MM.1S (cell line): ENCODE results near the gene CALD1.

Experiments
- DNase-seq: peaks from one replicate; pipeline ENCODE4 v3.0.0-alpha.2; 2015
- H2AFZ ChIP-seq: fragments of 300-600 bp; sonication (generic); 2 replicates; pipeline ENCODE4 v1.6.0; 2016; ENCODE audit warnings: antibody characterized with exemption, low read length
- H3F3A ChIP-seq: fragments of 300-600 bp; sonication (generic); 2 replicates; pipeline ENCODE4 v1.6.1; 2016; ENCODE audit warnings: mild to moderate bottlenecking, antibody characterized with exemption, low read length, moderate library complexity, mixed read lengths; ENCODE audit not compliant: insufficient read depth
- H3K27ac ChIP-seq: fragments of 300-600 bp; sonication (generic); 2 replicates; pipeline ENCODE4 v1.5.1; 2016; ENCODE audit warnings: mild to moderate bottlenecking, low read length
- H3K27me3 ChIP-seq: fragments of 300-600 bp; sonication (generic); replicated peaks from 2 replicates; pipeline ENCODE4 v1.6.0; 2016; ENCODE audit warnings: low read length; ENCODE audit not compliant: insufficient read depth
- H3K36me3 ChIP-seq: fragments of 300-600 bp; sonication (generic); replicated peaks from 2 replicates; pipeline ENCODE4 v1.6.1; 2016; ENCODE audit warnings: mild to moderate bottlenecking, low read length, mixed read lengths; ENCODE audit not compliant: insufficient read depth
- H3K4me1 ChIP-seq: fragments of 300-600 bp; sonication (generic); 2 replicates; pipeline ENCODE4 v1.6.1; 2016; ENCODE audit warnings: low read length, mixed read lengths
- H3K4me2 ChIP-seq: fragments of 300-600 bp; sonication (generic); 2 replicates; pipeline ENCODE4 v1.6.0; 2016; ENCODE audit warnings: low read depth, low read length
- H3K4me3 ChIP-seq: fragments of 300-600 bp; sonication (generic); 2 replicates; pipeline ENCODE4 v1.5.1; 2016; ENCODE audit warnings: low read length, mixed read lengths
- H3K79me2 ChIP-seq: fragments of 300-600 bp; sonication (generic); 2 replicates; pipeline ENCODE4 v1.6.1; 2016; ENCODE audit warnings: mixed run types, low read length, mixed read lengths
- H3K9ac ChIP-seq: fragments of 300-600 bp; sonication (generic); 2 replicates; pipeline ENCODE4 v1.6.1; 2016; ENCODE audit warnings: low read length, mixed read lengths
- H3K9me2 ChIP-seq: fragments of 300-600 bp; sonication (generic); replicated peaks from 2 replicates; pipeline ENCODE4 v1.6.1; 2016; ENCODE audit warnings: mild to moderate bottlenecking, low read length, mixed read lengths; ENCODE audit not compliant: insufficient read depth
- H3K9me3 ChIP-seq: fragments of 300-600 bp; sonication (generic); replicated peaks from 2 replicates; pipeline ENCODE4 v1.6.1; 2016; ENCODE audit warnings: mild to moderate bottlenecking, low read length, mixed read lengths; ENCODE audit not compliant: insufficient read depth
- H4K20me1 ChIP-seq: fragments of 300-600 bp; sonication (generic); 2 replicates; pipeline ENCODE4 v1.6.1; 2016; ENCODE audit warnings: mild to moderate bottlenecking, low read length, moderate library complexity, mixed read lengths; ENCODE audit not compliant: insufficient read depth
- CTCF ChIP-seq: fragments of 300-600 bp; sonication (generic); IDR thresholded peaks from 2 replicates; pipeline ENCODE4 v1.5.1; 2016; ENCODE audit warnings: antibody characterized with exemption, low read length, mixed read lengths
- EZH2 ChIP-seq: fragments of 300-600 bp; sonication (generic); optimal IDR thresholded peaks from 2 replicates; pipeline ENCODE3; 2017; ENCODE audit warnings: low read depth, mild to moderate bottlenecking, antibody characterized with exemption, low read length, mixed read lengths
- EZH2phosphoT487 ChIP-seq: fragments of 300-600 bp; sonication (generic); IDR thresholded peaks from 2 replicates; pipeline ENCODE4 v1.6.1; 2018; ENCODE audit warnings: antibody characterized with exemption, low read length

The CALD1 gene

GRCh38 chr7:134925766-134926165 lies 146.3 kb downstream of the CALD1 start:
- Histone ChIP-seq H3K27ac (no peak overlapping the region), H3K9me2 (no peaks in the 10 kb centered on the region), H4K20me1 (no peaks in the 10 kb centered on the region), H3K4me1 (no peaks in the 10 kb centered on the region), H3K36me3 (no peaks in the 10 kb centered on the region), H2AFZ (no peak overlapping the region), H3K27me3 (no peaks in the 10 kb centered on the region), H3K4me2 (no peak overlapping the region), H3K9ac (no peak overlapping the region), H3F3A (no peaks in the 10 kb centered on the region), H3K79me2 (no peaks in the 10 kb centered on the region), H3K9me3 (no peaks in the 10 kb centered on the region), H3K4me3 (no peak overlapping the region)
- no peak for DNase-seq
- no peak for TF ChIP-seq EZH2
- no peak for TF ChIP-seq CTCF
- TF ChIP-seq EZH2phosphoT487 = no peak

GRCh38 chr7:134926396-134926795 lies 147.0 kb downstream of the CALD1 start:
- Histone ChIP-seq H3K27ac (no peak overlapping the region), H3K9ac (no peak overlapping the region), H3F3A (no peaks in the 10 kb centered on the region), H3K27me3 (no peaks in the 10 kb centered on the region), H3K9me2 (no peaks in the 10 kb centered on the region), H3K9me3 (no peaks in the 10 kb centered on the region), H4K20me1 (no peaks in the 10 kb centered on the region), H3K4me1 (no peaks in the 10 kb centered on the region), H3K79me2 (no peaks in the 10 kb centered on the region), H3K36me3 (no peaks in the 10 kb centered on the region), H3K4me3 (no peak overlapping the region), H2AFZ (no peak overlapping the region), H3K4me2 (no peak overlapping the region)
- TF ChIP-seq EZH2 = no peak
- no peak for TF ChIP-seq EZH2phosphoT487
- TF ChIP-seq CTCF = no peak
- DNase-seq = no peak

GRCh38 chr7:134927076-134927475 lies 147.6 kb downstream of the CALD1 start:
- Histone ChIP-seq H3K4me1 (no peaks in the 10 kb centered on the region), H3K27me3 (no peaks in the 10 kb centered on the region; the same call in 1 of the 2 replicates), H3K9ac (no peak overlapping the region)

More at GRCh38 chr7:134927076-134927475, 147.6 kb downstream of the CALD1 start:
- H3K36me3 ChIP-seq = no peaks in the 10 kb centered on the region
- TF ChIP-seq EZH2phosphoT487 (no peak), EZH2 (no peak), CTCF (no peak)
- H3F3A ChIP-seq = no peaks in the 10 kb centered on the region
- no peak overlapping the region for H3K4me3 ChIP-seq
- H3K9me3 ChIP-seq = no peaks in the 10 kb centered on the region
- no peaks in the 10 kb centered on the region for H4K20me1 ChIP-seq
- no peak for DNase-seq
- H3K9me2 ChIP-seq = no peaks in the 10 kb centered on the region
- no peaks in the 10 kb centered on the region for H3K79me2 ChIP-seq
- H3K27ac ChIP-seq = no peak overlapping the region
- H3K4me2 ChIP-seq = no peak overlapping the region
- no peak overlapping the region for H2AFZ ChIP-seq
